ENCODE data around the gene SCT.

The SCT gene

DNA sequence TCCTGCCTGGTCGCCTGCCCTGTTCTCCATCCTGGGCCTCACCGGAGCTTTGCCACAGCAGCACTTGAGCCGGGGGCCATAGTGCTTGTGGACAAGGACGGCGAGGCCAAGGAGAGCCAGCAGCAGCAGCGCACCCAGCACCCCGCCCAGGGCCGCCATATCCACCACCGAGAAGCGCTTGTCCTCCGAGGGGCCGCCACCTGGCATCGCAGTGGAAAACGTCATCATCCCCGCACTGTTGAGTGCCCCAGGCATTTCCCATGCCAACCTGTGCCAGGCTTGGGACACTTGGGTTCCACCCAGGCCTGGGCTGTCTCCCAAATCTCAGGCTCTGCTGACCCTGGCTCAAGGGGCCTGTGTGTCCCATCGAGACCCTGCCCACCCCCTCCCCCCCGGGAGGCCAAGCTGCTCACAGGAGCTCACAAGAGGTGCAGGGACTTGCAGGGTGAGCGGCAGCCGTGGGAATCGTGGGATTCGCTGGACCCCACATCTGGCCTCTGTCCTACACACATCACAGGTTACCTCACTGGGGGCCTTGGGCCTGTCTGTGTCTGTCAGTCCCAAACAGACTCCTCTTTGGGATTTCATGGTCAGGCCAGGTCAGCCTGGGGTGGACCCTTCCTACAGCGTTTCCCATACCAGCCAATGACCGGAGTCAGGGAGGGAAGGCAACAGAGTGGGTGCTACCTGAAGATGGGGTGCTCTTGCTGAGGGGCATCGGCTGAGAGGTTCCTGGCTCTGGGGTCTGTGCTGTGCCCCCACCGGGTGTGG lies 8.9 kb downstream of the SCT start:
- no peaks in the 10 kb centered on the region for H3K27me3 ChIP-seq (replicated peaks in 2 of 5; ENCODE audit: control insufficient read depth in 4 of 5, insufficient read depth in 5 of 5, low read length in 4 of 5)
- no peak for DNase-seq
- H3K27ac ChIP-seq (ENCODE audit: insufficient read depth in 1 of 2, low read depth in 1 of 2, low read length in 2 of 2, poor library complexity in 1 of 2, severe bottlenecking in 2 of 2): no peak overlapping the region
- H3K36me3 ChIP-seq (ENCODE audit: control insufficient read depth in 4 of 4, insufficient read depth in 4 of 4, low read length in 3 of 4): peaks cover 0 to 19% (median 7%) of the 10 kb centered on the region in 4 experiments
- POLR2A ChIA-PET: no interaction called here
- no peaks in the 10 kb centered on the region for H3K9me3 ChIP-seq (ENCODE audit: control extremely low read depth in 1 of 5, control insufficient read depth in 4 of 5, insufficient read depth in 2 of 5, low read depth in 1 of 5, low read length in 4 of 5)
- peaks cover 0 to 31% (median 23%) of the 10 kb centered on the region in 4 experiments for H3K4me1 ChIP-seq (ENCODE audit: control extremely low read depth in 1 of 4, control insufficient read depth in 4 of 4, insufficient read depth in 4 of 4, low read length in 3 of 4)
- 94% methylated on average over 18 of the region's 25 CpGs for WGBS (ENCODE audit: insufficient coverage)
- CTCF ChIA-PET: no interaction called here
- H3K4me3 ChIP-seq (ENCODE audit: control insufficient read depth in 1 of 7, extremely low read depth in 1 of 7, insufficient read depth in 4 of 7, low read depth in 2 of 7, low read length in 6 of 7): no peak overlapping the region

DNA sequence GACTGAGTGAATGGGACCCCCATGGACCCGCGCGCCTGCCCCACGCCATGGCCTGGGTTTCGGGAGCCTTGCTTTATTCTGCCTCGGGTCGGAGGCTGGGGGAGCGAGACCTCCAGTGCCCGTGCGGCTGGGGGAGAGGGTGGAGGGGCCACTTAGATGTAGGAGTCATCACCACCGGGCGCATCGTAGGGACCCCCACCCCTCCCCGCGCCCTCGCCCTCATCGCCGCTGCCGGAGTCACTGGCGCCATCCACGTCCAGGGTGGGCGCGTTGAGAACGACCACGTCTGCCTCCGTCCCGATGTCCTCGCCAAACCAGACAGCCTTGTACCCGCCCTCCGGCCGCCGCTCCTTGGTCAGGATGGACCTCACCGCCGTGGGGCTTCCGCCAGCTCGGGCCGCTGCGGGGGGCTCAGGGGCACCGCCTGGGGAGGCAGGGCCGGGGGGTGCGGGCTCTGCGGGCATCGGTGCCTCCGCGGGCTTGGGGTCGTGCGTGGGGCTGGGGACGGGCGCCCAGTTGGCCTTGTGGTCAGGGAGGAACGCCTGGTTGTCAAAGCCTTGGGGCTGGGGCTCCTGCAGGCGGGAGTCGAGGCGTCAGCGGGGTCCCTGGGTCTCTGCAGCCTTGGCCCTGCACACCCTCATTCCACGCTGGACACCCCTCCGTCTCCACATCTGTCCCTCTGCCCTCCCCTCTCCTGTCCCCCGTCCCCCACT lies 9.6 kb downstream of the SCT start:
- DNase-seq: no peak
- POLR2A ChIA-PET: no interaction called here
- no peaks in the 10 kb centered on the region for H3K9me3 ChIP-seq (ENCODE audit: control extremely low read depth in 1 of 5, control insufficient read depth in 4 of 5, insufficient read depth in 2 of 5, low read depth in 1 of 5, low read length in 4 of 5)
- peaks cover 0 to 31% (median 23%) of the 10 kb centered on the region in 4 experiments for H3K4me1 ChIP-seq (ENCODE audit: control extremely low read depth in 1 of 4, control insufficient read depth in 4 of 4, insufficient read depth in 4 of 4, low read length in 3 of 4)
- peaks cover 0 to 27% (median 13%) of the 10 kb centered on the region in 4 experiments for H3K36me3 ChIP-seq (ENCODE audit: control insufficient read depth in 4 of 4, insufficient read depth in 4 of 4, low read length in 3 of 4)
- no peaks in the 10 kb centered on the region for H3K27me3 ChIP-seq (replicated peaks in 2 of 5; ENCODE audit: control insufficient read depth in 4 of 5, insufficient read depth in 5 of 5, low read length in 4 of 5)
- 94% methylated on average over 53 of the region's 57 CpGs for WGBS (ENCODE audit: insufficient coverage)
- peak overlapping the region in 1 of 7 experiments; percentile 86 for H3K4me3 ChIP-seq (ENCODE audit: control insufficient read depth in 1 of 7, extremely low read depth in 1 of 7, insufficient read depth in 4 of 7, low read depth in 2 of 7, low read length in 6 of 7)
- H3K27ac ChIP-seq (ENCODE audit: insufficient read depth in 1 of 2, low read depth in 1 of 2, low read length in 2 of 2, poor library complexity in 1 of 2, severe bottlenecking in 2 of 2): no peak overlapping the region
- CTCF ChIA-PET: no interaction called here

GRCh38 chr11:616320-617198 lies 10.4 kb downstream of the SCT start:
- Histone ChIP-seq H3K36me3 (ENCODE audit: control insufficient read depth in 4 of 4, insufficient read depth in 4 of 4, low read length in 3 of 4) (peaks cover 0 to 34% (median 19%) of the 10 kb centered on the region in 4 experiments), H3K4me1 (ENCODE audit: control extremely low read depth in 1 of 4, control insufficient read depth in 4 of 4, insufficient read depth in 4 of 4, low read length in 3 of 4) (peaks cover 0 to 31% (median 23%) of the 10 kb centered on the region in 4 experiments), H3K9me3 (ENCODE audit: control extremely low read depth in 1 of 5, control insufficient read depth in 4 of 5, insufficient read depth in 2 of 5, low read depth in 1 of 5, low read length in 4 of 5) (no peaks in the 10 kb centered on the region), H3K27me3 (replicated peaks in 2 of 5; ENCODE audit: control insufficient read depth in 4 of 5, insufficient read depth in 5 of 5, low read length in 4 of 5) (no peaks in the 10 kb centered on the region), H3K27ac (ENCODE audit: insufficient read depth in 1 of 2, low read depth in 1 of 2, low read length in 2 of 2, poor library complexity in 1 of 2, severe bottlenecking in 2 of 2) (peak overlapping the region in 1 of 2 experiments; percentile 85), H3K4me3 (ENCODE audit: control insufficient read depth in 1 of 7, extremely low read depth in 1 of 7, insufficient read depth in 4 of 7, low read depth in 2 of 7, low read length in 6 of 7) (peak overlapping the region; percentile 64 to 86 (median 80))
- no peak for DNase-seq
- 48% methylated on average over 31 of the region's 39 CpGs for WGBS (ENCODE audit: insufficient coverage)
- POLR2A ChIA-PET: interaction anchor here (0.5 to 0.9 kb wide), 4 partner anchors 24 to 114 kb away, joined by 3 to 6 read pairs (median 4); partner anchors contain the start of gene PHRF1
- CTCF ChIA-PET: interaction anchor here (0.6 kb wide), 1 partner anchor 32 kb away, joined by 5 read pairs; no protein-coding TSS in a partner anchor

DNA sequence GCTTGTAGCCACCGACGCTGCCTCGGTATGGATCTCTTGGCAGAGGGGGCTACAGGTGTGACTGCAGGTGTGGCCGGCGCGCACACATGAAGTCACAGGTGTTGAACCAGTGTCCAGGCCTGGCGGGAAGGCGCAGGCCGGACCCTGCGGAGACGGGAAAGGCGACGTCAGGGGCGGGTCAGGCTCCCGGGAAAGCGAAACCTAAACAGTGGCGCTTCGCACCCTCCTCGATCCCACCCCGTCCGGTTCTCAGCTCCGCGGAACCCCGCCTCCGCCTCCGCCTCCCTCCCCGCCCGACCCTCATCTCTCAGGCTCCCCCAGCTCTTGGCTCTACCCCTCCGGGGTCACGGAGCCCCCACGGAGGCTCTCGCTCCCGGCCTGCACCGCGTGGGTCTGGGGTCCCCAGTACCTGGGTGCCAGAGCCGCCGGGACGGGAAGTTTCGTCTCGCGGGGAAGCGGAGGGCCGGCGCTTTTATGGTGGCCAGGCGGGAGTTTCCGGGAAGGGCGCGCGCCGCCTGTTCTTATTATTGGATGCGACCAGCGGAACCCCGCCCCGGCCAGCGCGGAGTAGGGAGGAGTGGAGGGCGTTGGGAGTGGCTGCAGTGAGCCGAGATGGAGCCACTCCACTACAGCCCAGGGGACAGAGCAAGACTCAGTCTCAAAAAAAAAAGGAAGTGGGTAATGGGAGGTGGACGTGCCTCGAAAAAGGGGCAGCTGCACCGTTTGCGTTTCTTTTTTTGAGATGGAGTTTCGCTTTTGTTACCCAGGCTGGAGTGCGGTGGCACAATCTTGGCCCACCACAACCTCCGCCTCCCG lies 11.3 kb downstream of the SCT start, which contains the start of gene IRF7:
TSS of gene IRF7 (minus strand) at position 447 of the 816 bp plus-strand sequence. CDS start 586 bp downstream, outside the sequence.
- Histone ChIP-seq H3K27me3 (replicated peaks in 2 of 5; ENCODE audit: control insufficient read depth in 4 of 5, insufficient read depth in 5 of 5, low read length in 4 of 5) (no peaks in the 10 kb centered on the region), H3K27ac (ENCODE audit: insufficient read depth in 1 of 2, low read depth in 1 of 2, low read length in 2 of 2, poor library complexity in 1 of 2, severe bottlenecking in 2 of 2) (peak within 1 kb of the TSS; percentile 50 to 85), H3K4me1 (ENCODE audit: control extremely low read depth in 1 of 4, control insufficient read depth in 4 of 4, insufficient read depth in 4 of 4, low read length in 3 of 4) (peaks cover 0 to 31% (median 23%) of the 10 kb centered on the region in 4 experiments), H3K36me3 (ENCODE audit: control insufficient read depth in 4 of 4, insufficient read depth in 4 of 4, low read length in 3 of 4) (peaks cover 2 to 42% (median 27%) of the 10 kb centered on the region in 4 experiments), H3K4me3 (ENCODE audit: control insufficient read depth in 1 of 7, extremely low read depth in 1 of 7, insufficient read depth in 4 of 7, low read depth in 2 of 7, low read length in 6 of 7) (peak within 1 kb of the TSS; percentile 64 to 86 (median 80)), H3K9me3 (ENCODE audit: control extremely low read depth in 1 of 5, control insufficient read depth in 4 of 5, insufficient read depth in 2 of 5, low read depth in 1 of 5, low read length in 4 of 5) (no peaks in the 10 kb centered on the region)
- DNase-seq: peak; percentile 95 to 98 (median 98)
- WGBS (ENCODE audit: insufficient coverage): 1% methylated on average over 44 of the region's 66 CpGs
- ChIA-PET POLR2A (interaction anchor here (0.5 to 0.9 kb wide), 4 partner anchors 23 to 115 kb away, joined by 3 to 6 read pairs (median 4); partner anchors contain the start of gene PHRF1), CTCF (interaction anchor here (0.6 kb wide), 1 partner anchor 32 kb away, joined by 5 read pairs; no protein-coding TSS in a partner anchor)

DNA sequence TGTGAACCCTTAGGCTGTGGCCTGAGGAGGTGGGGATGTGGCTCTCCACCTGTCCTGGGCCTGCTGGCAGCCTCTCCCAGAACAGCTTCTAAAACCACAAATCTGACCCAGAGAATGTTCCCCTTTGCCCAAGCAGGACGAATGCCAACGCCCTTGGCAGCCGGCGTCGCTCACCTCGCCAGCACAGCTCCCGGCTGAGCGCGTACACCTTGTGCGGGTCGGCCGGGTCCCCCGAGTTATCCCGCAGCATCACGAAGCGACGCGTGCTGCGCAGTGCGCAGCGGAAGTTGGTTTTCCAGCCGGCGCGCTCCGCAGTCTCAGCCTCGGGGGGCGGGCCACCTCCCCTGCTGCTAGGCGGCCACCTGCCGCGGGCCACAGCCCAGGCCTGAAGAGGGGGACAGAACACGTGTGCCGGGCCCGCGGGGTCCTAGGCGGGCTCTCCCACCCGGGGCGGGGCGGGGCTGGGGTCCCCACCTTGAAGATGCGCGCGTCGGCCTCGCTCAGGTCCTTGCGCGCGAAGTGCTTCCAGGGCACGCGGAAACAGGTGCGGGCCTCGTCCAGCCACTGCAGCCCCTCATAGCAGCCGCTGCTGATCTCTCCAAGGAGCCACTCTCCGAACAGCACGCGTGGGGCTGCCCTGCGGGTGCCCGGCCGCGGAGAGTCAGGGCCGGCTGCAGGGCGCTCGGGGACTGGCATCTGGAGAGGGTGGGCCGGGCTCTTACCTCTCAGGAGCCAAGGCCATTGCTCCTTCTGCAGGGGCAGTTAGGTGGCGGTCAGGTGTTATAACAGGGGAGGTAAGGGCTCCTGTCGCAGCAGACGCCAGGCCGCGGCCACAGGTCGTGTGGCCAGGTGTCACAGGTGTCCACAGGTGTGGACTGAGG lies 12.1 kb downstream of the SCT start:
- Histone ChIP-seq H3K4me3 (ENCODE audit: control insufficient read depth in 1 of 7, extremely low read depth in 1 of 7, insufficient read depth in 4 of 7, low read depth in 2 of 7, low read length in 6 of 7) (peak overlapping the region; percentile 64 to 86 (median 80)), H3K27ac (ENCODE audit: insufficient read depth in 1 of 2, low read depth in 1 of 2, low read length in 2 of 2, poor library complexity in 1 of 2, severe bottlenecking in 2 of 2) (peak overlapping the region; percentile 50 to 85), H3K9me3 (ENCODE audit: control extremely low read depth in 1 of 5, control insufficient read depth in 4 of 5, insufficient read depth in 2 of 5, low read depth in 1 of 5, low read length in 4 of 5) (no peaks in the 10 kb centered on the region), H3K27me3 (replicated peaks in 2 of 5; ENCODE audit: control insufficient read depth in 4 of 5, insufficient read depth in 5 of 5, low read length in 4 of 5) (no peaks in the 10 kb centered on the region), H3K36me3 (ENCODE audit: control insufficient read depth in 4 of 4, insufficient read depth in 4 of 4, low read length in 3 of 4) (peaks cover 5 to 51% (median 33%) of the 10 kb centered on the region in 4 experiments), H3K4me1 (ENCODE audit: control extremely low read depth in 1 of 4, control insufficient read depth in 4 of 4, insufficient read depth in 4 of 4, low read length in 3 of 4) (peaks cover 0 to 31% (median 23%) of the 10 kb centered on the region in 4 experiments)
- peak in 1 of 3 donors; percentile 13 for DNase-seq
- ChIA-PET POLR2A (no interaction called here), CTCF (interaction anchor here (0.5 to 1.1 kb wide), 3 partner anchors 11 to 68 kb away, joined by 3 read pairs; no protein-coding TSS in a partner anchor)
- 75% methylated on average over 60 of the region's 68 CpGs for WGBS (ENCODE audit: insufficient coverage)
